SK-N-SH (cell line): ENCODE data around the gene BAZ1B.

Experiments used
- GABPA ChIP-seq: IDR thresholded peaks from 2 replicates; pipeline ENCODE4 v1.4.0; 2012; ENCODE audit warnings: low read depth, mild to moderate bottlenecking
- GATA2 ChIP-seq: sonication (generic); formaldehyde crosslinking; IDR thresholded peaks from 2 replicates; pipeline ENCODE4 v1.5.0; 2020; ENCODE audit warnings: mild to moderate bottlenecking, missing genetic modification reagents
- POLR2AphosphoS5 ChIP-seq: IDR thresholded peaks from 2 replicates; pipeline ENCODE4 v1.6.1; 2012; ENCODE audit warnings: low read depth, low read length
- RAD21 ChIP-seq: IDR thresholded peaks from 2 replicates; pipeline ENCODE4 v1.6.1; 2012; ENCODE audit warnings: mild to moderate bottlenecking, low read length
- RCOR1 ChIP-seq: fragments of 150-350 bp; IDR thresholded peaks from 2 replicates; pipeline ENCODE4 v1.6.1; 2017; ENCODE audit warnings: antibody characterized with exemption, low read length
- REST ChIP-seq: IDR thresholded peaks from 2 replicates; pipeline ENCODE4 v1.6.1; 2012; ENCODE audit warnings: mild to moderate bottlenecking, low read depth, low read length, moderate library complexity
- RFX5 ChIP-seq: IDR thresholded peaks from 2 replicates; pipeline ENCODE4 v1.6.1; 2012; ENCODE audit warnings: mild to moderate bottlenecking, improper control_type of control experiment, low read length
- SIN3A ChIP-seq: IDR thresholded peaks from 2 replicates; pipeline ENCODE4 v1.6.1; 2012; ENCODE audit warnings: low read depth, mild to moderate bottlenecking, low read length, moderate library complexity, borderline replicate concordance
- SMC3 ChIP-seq: IDR thresholded peaks from 2 replicates; pipeline ENCODE4 v1.6.1; 2012; ENCODE audit warnings: low read depth, low read length, improper control_type of control experiment
- YY1 ChIP-seq: IDR thresholded peaks from 2 replicates; pipeline ENCODE4 v1.4.0; 2012; ENCODE audit warnings: low read depth, mild to moderate bottlenecking
- TF ChIP-seq, protein P1 (sequence below): fragments of 200-600 bp; sonication (generic); IDR thresholded peaks from 2 replicates; pipeline ENCODE4 v1.6.1; 2017; ENCODE audit warnings: antibody characterized with exemption, mild to moderate bottlenecking, moderate library complexity
- TF ChIP-seq, protein P2 (sequence below): IDR thresholded peaks from 2 replicates; pipeline ENCODE4 v1.4.0; 2012; ENCODE audit warnings: low read depth

DNA sequence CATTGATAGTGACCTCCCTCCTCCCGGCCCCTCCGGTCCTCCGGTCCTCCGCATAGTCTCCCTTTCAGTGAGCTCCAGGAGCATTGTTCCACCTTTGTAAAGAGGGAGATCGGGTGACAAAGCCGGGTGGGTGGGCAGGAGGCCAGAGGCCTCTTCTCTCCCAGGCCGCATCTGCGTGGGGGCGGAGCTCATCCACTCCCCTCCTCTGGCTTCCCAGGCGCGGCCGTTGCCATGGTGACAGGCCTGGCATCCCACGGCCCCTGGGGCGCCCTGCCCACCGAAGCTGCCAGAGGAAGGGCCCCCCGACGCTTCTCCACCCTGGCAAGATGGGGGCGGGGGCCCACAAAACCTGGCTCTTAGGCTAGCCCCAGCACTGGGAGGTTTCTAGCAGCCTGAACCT is 92.9 kb downstream of the BAZ1B start:
- TF ChIP-seq RFX5 (0 out of 2 replicates have a peak, but pooled peaks have one; percentile 15), GABPA (no peak), SMC3 (no peak), RCOR1 (no peak), GATA2 (no peak), YY1 (no peak), SIN3A (no peak), POLR2AphosphoS5 (no peak), RAD21 (no peak), REST (no peak)
- TF ChIP-seq, protein P1, sequence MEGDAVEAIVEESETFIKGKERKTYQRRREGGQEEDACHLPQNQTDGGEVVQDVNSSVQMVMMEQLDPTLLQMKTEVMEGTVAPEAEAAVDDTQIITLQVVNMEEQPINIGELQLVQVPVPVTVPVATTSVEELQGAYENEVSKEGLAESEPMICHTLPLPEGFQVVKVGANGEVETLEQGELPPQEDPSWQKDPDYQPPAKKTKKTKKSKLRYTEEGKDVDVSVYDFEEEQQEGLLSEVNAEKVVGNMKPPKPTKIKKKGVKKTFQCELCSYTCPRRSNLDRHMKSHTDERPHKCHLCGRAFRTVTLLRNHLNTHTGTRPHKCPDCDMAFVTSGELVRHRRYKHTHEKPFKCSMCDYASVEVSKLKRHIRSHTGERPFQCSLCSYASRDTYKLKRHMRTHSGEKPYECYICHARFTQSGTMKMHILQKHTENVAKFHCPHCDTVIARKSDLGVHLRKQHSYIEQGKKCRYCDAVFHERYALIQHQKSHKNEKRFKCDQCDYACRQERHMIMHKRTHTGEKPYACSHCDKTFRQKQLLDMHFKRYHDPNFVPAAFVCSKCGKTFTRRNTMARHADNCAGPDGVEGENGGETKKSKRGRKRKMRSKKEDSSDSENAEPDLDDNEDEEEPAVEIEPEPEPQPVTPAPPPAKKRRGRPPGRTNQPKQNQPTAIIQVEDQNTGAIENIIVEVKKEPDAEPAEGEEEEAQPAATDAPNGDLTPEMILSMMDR: no peak
- TF ChIP-seq, protein P2, sequence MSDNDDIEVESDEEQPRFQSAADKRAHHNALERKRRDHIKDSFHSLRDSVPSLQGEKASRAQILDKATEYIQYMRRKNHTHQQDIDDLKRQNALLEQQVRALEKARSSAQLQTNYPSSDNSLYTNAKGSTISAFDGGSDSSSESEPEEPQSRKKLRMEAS: no peak
